Stimulated activated CD4-positive, alpha-beta T cell treated with anti-CD3 and anti-CD28 coated beads, Interleukin-1b, Interleukin-23, amount 100 ng/mL, for 1 hour (primary cell): Measurements from ENCODE around the gene SLX9.
"Not testable (repeated sequence)": the region's sequence is repeated elsewhere in the genome, so short reads cannot be mapped to it uniquely, and the experiment has no call there.

Experiments
- DNase-seq, 2 donors: peaks; one replicate each; pipeline ENCODE4 v3.0.0-alpha.2; 2020; ENCODE audit warnings: low read depth in 2 of 2

SLX9 gene

DNA sequence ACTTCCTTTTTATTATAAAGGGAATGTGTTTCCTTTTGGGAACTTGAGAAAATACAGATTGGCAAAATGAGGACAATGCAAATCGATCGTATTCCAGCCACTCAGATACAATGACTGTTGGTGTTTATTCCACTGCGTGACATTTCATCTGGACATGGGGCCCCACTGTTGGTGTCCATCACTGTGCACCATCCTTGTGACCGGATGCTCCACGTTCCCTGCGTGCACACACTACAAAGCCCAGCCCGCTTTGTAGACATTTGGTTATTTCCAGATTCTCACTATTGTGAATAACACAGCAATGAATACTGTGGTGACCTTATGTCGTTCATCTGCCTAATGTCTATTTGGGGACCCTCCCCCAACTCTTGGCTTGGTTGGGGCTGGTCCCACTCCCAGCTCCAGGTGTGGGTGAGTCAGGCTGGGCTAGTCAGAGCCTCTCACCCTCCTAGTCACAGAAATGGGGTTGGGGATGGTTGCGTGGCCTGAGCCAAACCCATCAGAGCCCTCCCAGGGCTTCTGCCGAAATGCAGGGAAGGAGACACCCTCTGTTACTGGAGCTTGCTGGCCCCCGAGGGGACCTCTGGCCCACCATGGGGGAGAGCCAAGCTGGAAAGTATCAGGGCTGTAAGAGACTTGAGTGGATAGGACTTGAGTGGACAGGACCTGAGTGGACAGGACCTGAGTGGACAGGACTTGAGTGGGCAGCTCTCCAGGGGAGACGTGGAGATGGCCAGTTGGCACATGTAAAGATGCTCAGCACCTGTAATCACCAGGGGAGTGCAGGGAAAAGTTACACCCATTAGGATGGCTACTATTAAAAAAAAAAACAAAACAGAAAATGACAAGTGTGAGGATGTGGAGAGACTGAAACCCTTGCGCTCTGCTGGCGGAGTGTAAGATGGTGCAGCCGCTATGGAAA lies 77.5 kb downstream of the SLX9 start:
- DNase-seq: no peak

DNA sequence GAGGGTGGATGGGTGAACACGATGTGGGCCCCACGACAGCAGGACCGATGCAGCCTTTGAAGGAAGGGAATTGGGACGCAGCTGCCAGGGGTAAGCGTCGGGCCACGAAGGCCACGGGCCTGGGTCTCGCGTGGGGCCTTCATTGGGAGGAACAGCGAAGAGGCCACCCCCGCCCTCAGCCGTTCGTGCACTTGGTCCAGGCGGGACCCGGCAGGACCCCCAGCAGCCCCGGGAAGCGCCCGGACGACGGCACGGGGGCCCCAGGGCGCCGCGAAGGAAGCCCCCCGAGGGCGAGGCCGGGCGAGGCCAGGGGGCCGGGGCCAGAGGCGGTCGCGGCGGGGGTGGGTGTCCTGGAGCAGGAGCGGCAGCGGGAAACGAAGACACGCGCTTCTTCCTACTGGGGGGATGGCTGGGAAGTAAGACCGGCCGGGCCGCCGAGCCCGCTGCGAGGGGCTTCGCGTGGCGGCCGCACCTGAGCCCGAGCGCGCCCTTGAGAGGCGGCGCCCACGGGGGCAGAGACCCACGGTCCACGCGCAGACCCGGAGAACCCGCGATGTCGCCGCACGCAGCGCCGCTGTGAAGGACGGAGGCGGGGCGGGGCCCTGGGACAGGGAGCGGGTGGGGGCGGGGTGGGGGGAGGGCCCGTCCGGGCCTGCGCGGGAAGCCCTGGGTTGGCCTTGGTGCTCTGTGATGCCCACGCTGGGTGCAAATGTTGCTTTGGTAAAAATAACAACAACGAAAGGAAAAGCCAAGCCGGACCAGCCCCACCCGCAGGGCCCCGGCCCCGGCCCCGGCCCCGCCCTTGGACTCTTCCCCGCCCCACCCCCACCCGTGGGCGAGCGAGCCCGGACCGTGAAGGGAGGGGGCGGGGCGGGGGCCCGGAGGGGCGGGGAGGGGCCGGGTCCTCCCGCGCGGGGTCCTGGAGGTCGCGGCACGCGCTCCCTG lies 78.6 kb downstream of the SLX9 start:
- no peak for DNase-seq

DNA sequence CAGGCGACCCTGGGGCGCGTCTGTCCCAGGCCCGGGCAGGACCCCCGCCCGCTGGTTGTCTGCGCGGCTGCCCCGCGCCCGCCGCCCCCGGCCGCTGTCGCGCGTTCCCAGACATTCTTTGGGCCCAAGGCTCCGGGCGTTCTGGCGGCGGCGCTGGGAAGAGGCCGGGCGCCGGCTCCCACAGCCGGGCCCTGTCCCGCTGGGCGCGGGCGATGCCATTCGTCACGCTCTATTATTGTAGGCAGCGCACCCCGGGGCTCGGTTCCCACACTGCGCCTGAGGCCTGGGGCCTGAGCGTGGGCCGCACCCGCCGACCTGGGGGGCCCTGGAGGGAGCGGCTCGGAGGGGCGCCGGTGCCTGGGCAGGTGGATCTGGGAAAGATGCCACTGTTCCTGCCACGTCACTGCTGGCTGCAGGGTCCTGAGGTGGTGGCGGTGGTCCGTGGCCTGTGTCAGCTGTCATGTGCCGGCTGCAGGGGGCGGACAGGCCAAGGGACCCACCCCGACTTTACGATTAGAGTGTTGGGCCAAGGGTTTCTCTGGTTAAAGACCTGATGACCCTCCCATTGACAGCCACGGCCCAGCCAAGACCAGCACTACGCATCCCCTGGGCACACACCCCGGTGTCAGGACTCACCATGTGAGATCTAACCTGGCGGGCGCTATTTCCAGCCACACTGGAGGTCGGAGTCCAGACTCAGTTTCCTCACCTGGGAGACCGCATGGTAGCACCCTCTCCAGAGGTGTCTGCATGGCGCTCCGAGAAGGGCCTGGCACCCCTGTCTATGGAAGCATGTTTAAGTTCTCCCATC lies 79.5 kb downstream of the SLX9 start:
- no peak for DNase-seq

DNA sequence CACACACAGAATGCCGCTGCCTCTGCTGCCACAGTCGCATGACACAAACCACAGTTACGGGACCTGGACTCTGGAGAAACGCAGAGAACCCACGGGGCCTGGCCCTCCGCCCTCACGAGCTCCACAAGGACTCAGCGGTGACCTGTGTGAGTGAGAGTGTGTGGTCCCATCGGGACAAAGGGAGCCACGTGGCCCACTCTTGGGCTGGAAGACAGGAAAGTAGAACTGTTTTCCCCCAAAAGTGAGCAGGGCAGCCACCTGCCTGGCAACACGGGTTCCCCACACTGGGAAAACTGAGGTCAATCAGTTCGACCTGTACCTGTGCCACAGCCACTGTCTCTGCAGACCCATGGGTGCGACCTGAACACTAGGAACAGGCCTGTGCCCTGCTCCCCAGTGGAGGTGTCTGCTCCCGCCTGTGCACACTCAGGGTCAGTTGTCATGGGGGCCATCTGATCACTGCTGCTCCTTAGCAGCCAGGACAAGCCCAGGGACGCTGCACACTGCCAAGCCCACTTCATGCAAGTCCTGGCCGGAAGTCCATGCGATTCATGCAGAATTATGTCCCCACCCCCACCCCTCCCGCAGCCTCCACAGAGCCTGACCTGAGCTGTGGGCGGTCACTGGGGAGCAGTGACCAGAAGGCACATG lies 80.2 kb downstream of the SLX9 start:
- no peak for DNase-seq

DNA sequence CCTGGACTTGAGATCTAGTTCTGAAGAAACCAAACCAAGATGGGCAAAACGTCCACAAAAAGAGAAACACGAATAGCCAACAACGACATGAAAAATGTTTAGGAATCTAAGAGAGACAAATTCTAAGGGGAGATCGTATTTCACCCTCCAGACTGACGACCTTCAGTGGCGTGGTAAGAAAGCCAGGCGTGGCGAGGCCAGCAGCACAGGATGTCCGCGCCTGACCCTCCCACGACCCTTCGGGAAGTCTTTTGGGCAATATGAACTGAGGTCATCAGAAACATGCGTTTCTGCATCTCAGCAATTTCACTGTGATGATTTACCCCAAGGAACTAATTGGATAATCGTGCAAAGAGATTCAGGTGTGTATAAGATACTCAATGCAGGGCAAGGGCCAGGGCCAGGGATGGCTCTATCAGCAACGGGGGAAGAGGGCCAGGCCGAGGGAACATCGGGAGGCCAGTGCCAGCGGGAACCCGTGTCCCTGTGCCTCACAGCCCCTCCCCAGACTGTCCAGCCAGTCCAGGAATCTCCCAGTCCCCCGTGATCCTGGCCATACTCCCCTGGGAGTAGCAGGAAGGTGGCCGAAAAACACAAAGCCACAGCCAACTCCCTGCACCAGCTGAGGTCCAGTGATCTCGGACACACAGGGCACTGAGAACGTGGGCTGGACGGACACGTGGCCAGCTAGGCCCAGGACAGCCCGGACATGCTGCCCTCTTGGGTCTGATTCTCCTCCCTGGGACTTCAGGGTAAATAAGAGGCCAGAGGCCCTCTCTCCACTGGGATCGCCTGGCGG lies 81.0 kb downstream of the SLX9 start:
- DNase-seq: no peak

DNA sequence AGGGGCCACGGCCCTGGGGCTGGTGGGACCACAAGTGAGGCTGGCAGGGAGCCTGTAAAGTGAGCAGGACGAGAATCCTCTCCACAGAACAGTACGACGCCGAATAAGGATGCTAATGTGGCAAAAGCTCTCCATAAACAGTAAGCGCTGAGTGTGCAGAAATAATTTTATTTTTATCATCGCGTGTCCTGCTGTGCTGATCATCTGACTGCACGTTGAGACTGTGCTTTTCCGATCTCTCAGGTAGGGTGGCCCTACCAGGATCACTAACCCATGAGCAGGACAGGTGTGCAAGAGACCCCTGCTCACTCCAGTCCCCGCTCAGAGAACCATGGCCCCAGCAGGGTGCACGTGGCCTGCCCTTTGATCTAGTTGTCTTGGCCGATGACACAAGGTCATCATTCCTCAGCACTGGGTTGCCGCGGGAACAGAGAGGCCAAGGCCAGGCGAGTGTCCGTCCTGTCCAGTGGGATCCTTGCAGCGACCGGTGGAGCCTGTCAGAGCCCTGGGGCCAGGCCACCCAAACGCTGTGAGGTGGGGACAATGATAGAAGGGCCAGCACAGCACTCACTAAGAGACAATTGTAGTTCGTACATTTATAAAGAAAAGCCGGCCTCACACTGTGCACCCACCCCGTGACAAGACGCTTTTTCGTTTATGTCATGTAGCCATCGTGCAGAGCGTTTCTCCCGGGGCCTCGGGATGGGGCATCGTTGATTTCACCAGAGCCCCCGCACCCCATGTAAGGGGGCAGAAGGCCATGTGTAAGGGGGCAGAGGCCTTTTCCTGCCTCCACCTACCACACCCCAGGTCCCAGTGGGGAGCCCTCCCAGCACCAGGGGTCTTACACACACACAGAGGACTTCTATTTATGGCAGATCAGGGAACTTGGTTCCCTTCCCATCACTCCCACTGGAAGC lies 81.9 kb downstream of the SLX9 start:
- DNase-seq: no peak

DNA sequence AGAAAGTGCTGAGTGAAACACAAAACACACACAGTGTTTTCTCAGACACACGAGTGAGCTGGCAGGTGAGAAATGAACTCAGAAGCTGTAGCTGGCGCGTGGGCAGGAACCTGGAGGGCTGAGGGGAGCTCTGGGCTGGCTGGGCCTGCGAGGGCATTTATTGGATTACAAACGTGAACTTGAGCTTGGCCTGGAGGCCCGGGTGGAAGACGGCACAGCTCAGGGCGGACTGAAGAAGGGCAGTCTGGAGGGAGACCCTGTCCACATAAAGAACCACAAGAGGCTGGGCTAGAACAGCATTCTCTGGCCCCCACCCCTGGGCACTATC lies 82.5 kb downstream of the SLX9 start:
- DNase-seq: no peak

DNA sequence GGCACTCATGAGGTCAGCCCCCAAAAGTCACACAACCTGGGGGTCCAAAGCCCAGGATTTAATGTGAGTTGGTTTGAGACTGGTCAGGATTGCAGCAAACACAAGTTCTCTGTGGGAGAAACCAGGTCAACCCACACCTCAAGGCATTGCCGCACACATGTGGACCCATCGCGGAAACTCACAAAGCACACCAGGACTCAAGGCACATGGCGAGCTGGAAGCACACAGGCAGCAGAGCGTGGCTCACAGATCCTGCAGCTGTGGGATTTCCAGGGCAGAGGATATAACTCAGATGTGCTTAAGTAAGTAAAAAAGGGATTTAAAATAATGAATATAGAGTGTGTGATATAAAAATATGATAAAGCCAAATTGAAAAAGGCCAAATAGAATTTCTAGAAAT lies 82.9 kb downstream of the SLX9 start:
- no peak for DNase-seq

DNA sequence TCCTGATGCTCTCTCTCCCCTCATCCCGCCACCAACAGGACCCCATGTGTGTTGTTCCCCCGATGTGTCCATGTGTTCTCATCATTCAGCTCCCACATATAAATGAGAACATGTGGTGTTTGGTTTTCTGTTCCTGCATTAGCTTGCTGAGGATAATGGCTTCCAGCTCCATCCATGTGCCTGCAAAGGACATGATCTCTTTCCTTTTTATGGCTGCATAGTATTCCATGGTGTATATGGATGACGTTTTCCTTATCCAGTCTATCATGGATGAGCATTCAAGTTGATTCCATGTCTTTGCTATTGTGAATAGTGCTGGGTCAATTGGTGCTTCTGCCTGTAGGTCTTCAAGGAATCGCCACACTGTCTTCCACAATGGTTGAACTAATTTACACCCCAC lies 84.7 kb downstream of the SLX9 start:
- DNase-seq: not testable (repeated sequence)

DNA sequence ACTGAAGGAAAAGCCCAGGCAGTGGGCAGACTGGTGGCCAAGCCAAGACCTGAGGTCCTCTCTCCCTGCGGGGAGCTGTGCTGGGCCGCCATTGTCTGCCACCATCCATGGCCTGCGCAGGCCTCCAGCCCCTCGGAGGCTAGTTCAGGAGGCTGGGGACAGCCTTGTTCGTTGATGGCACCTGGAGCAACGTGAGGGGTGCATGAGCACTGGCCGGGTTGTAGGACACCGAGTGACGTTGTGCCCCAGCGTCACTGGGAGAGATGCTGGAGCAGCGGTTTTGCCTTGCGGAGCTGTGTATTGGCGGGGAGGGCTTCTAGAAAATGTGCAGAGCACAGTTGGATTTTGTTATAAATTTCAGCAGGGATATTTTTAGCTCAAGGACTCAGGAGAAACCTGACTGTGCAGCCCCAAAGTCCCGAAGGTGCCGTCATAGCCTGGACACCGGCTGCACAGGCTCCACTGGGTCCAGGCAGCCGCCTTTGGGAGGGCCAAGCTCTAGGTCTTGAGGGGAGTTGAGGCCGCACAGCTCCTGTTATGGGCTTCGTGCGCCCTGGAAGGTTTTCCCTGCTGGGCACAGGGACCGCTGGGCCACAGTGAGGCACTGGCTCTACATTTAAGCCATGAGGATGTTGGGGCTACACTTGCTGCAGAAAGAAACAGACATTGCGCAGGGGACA lies 86.4 kb downstream of the SLX9 start:
- DNase-seq: no peak
